ENCODE measurements around the gene ARHGAP6.

The ARHGAP6 gene

GRCh38 chrX:11265352-11265751 lies 400.4 kb downstream of the ARHGAP6 start:
- no peak overlapping the region for H3K27ac ChIP-seq (ENCODE audit: insufficient read depth, low read depth, low read length, poor library complexity, severe bottlenecking)
- H3K4me1 ChIP-seq (ENCODE audit: control insufficient read depth, insufficient read depth, low read length), result no peaks in the 10 kb centered on the region
- H3K36me3 ChIP-seq (ENCODE audit: control insufficient read depth, insufficient read depth, low read length), result no peaks in the 10 kb centered on the region
- no peaks in the 10 kb centered on the region for H3K27me3 ChIP-seq (ENCODE audit: control insufficient read depth, insufficient read depth, low read length, poor library complexity, severe bottlenecking)
- 89 to 91% methylated on average over 1 of the region's 3 CpGs for WGBS, 2 experiments
- H3K4me3 ChIP-seq (ENCODE audit: insufficient read depth, low read depth, low read length), result no peak overlapping the region
- no peaks in the 10 kb centered on the region for H3K9me3 ChIP-seq (ENCODE audit: control insufficient read depth, low read length)

GRCh38 chrX:11264925-11265324 lies 400.8 kb downstream of the ARHGAP6 start:
- Histone ChIP-seq H3K4me1 (ENCODE audit: control insufficient read depth, insufficient read depth, low read length) (no peaks in the 10 kb centered on the region), H3K36me3 (ENCODE audit: control insufficient read depth, insufficient read depth, low read length) (no peaks in the 10 kb centered on the region), H3K4me3 (ENCODE audit: insufficient read depth, low read depth, low read length) (no peak overlapping the region), H3K27me3 (ENCODE audit: control insufficient read depth, insufficient read depth, low read length, poor library complexity, severe bottlenecking) (no peaks in the 10 kb centered on the region), H3K9me3 (ENCODE audit: control insufficient read depth, low read length) (no peaks in the 10 kb centered on the region), H3K27ac (ENCODE audit: insufficient read depth, low read depth, low read length, poor library complexity, severe bottlenecking) (no peak overlapping the region)
- 100% methylated on average over 1 of the region's 1 CpG for WGBS, 2 experiments

- no peaks in the 10 kb centered on the region for H3K9me3 ChIP-seq (ENCODE audit: control insufficient read depth, low read length)
- no peaks in the 10 kb centered on the region for H3K4me1 ChIP-seq (ENCODE audit: control insufficient read depth, insufficient read depth, low read length)
- 100% methylated on average over 1 of the region's 1 CpG; no CpG with 5 or more reads in 1 of the 2 experiments for WGBS, 2 experiments
- H3K27ac ChIP-seq (ENCODE audit: insufficient read depth, low read depth, low read length, poor library complexity, severe bottlenecking), result no peak overlapping the region
- H3K4me3 ChIP-seq (ENCODE audit: insufficient read depth, low read depth, low read length), result no peak overlapping the region
- H3K27me3 ChIP-seq (ENCODE audit: control insufficient read depth, insufficient read depth, low read length, poor library complexity, severe bottlenecking), result no peaks in the 10 kb centered on the region
- no peaks in the 10 kb centered on the region for H3K36me3 ChIP-seq (ENCODE audit: control insufficient read depth, insufficient read depth, low read length)
Observed at GRCh38 chrX:11261260-11261659, 404.5 kb downstream of the ARHGAP6 start.

- 80 to 100% methylated on average over 1 of the region's 1 CpG for WGBS, 2 experiments
Observed at GRCh38 chrX:11259437-11259836, 406.3 kb downstream of the ARHGAP6 start.

GRCh38 chrX:11257711-11258110 lies 408.0 kb downstream of the ARHGAP6 start:
- Histone ChIP-seq H3K36me3 (ENCODE audit: control insufficient read depth, insufficient read depth, low read length) (no peaks in the 10 kb centered on the region), H3K27me3 (ENCODE audit: control insufficient read depth, insufficient read depth, low read length, poor library complexity, severe bottlenecking) (no peaks in the 10 kb centered on the region), H3K9me3 (ENCODE audit: control insufficient read depth, low read length) (no peaks in the 10 kb centered on the region), H3K27ac (ENCODE audit: insufficient read depth, low read depth, low read length, poor library complexity, severe bottlenecking) (no peak overlapping the region), H3K4me1 (ENCODE audit: control insufficient read depth, insufficient read depth, low read length) (no peaks in the 10 kb centered on the region), H3K4me3 (ENCODE audit: insufficient read depth, low read depth, low read length) (no peak overlapping the region)
- 84 to 89% methylated on average over 2 of the region's 2 CpGs for WGBS, 2 experiments

More at GRCh38 chrX:11259437-11259836, 406.3 kb downstream of the ARHGAP6 start:
- H3K27me3 ChIP-seq (ENCODE audit: control insufficient read depth, insufficient read depth, low read length, poor library complexity, severe bottlenecking), result no peaks in the 10 kb centered on the region
- no peaks in the 10 kb centered on the region for H3K9me3 ChIP-seq (ENCODE audit: control insufficient read depth, low read length)
- no peak overlapping the region for H3K4me3 ChIP-seq (ENCODE audit: insufficient read depth, low read depth, low read length)
- H3K4me1 ChIP-seq (ENCODE audit: control insufficient read depth, insufficient read depth, low read length), result no peaks in the 10 kb centered on the region
- H3K27ac ChIP-seq (ENCODE audit: insufficient read depth, low read depth, low read length, poor library complexity, severe bottlenecking), result no peak overlapping the region
- no peaks in the 10 kb centered on the region for H3K36me3 ChIP-seq (ENCODE audit: control insufficient read depth, insufficient read depth, low read length)

- Histone ChIP-seq H3K36me3 (ENCODE audit: control insufficient read depth, insufficient read depth, low read length) (no peaks in the 10 kb centered on the region), H3K9me3 (ENCODE audit: control insufficient read depth, low read length) (no peaks in the 10 kb centered on the region), H3K4me1 (ENCODE audit: control insufficient read depth, insufficient read depth, low read length) (no peaks in the 10 kb centered on the region), H3K27me3 (ENCODE audit: control insufficient read depth, insufficient read depth, low read length, poor library complexity, severe bottlenecking) (no peaks in the 10 kb centered on the region), H3K27ac (ENCODE audit: insufficient read depth, low read depth, low read length, poor library complexity, severe bottlenecking) (no peak overlapping the region), H3K4me3 (ENCODE audit: insufficient read depth, low read depth, low read length) (no peak overlapping the region)
- 83 to 100% methylated on average over 1 of the region's 2 CpGs for WGBS, 2 experiments
Observed at GRCh38 chrX:11257290-11257689, 408.4 kb downstream of the ARHGAP6 start.

GRCh38 chrX:11254417-11255109 lies 411.2 kb downstream of the ARHGAP6 start:
- no peaks in the 10 kb centered on the region for H3K27me3 ChIP-seq (ENCODE audit: control insufficient read depth, insufficient read depth, low read length, poor library complexity, severe bottlenecking)
- WGBS, 2 experiments, result 93 to 94% methylated on average over 5 of the region's 5 CpGs
- H3K4me3 ChIP-seq (ENCODE audit: insufficient read depth, low read depth, low read length), result no peak overlapping the region

GRCh38 chrX:11244636-11245035 lies 421.1 kb downstream of the ARHGAP6 start:
- WGBS, 2 experiments, result 91 to 97% methylated on average over 1 to 2 of the region's 2 CpGs
- Histone ChIP-seq H3K36me3 (ENCODE audit: control insufficient read depth, insufficient read depth, low read length) (no peaks in the 10 kb centered on the region), H3K4me1 (ENCODE audit: control insufficient read depth, insufficient read depth, low read length) (no peaks in the 10 kb centered on the region), H3K9me3 (ENCODE audit: control insufficient read depth, low read length) (no peaks in the 10 kb centered on the region), H3K27ac (ENCODE audit: insufficient read depth, low read depth, low read length, poor library complexity, severe bottlenecking) (no peak overlapping the region), H3K4me3 (ENCODE audit: insufficient read depth, low read depth, low read length) (no peak overlapping the region), H3K27me3 (ENCODE audit: control insufficient read depth, insufficient read depth, low read length, poor library complexity, severe bottlenecking) (no peaks in the 10 kb centered on the region)

More at GRCh38 chrX:11254417-11255109, 411.2 kb downstream of the ARHGAP6 start:
- Histone ChIP-seq H3K36me3 (ENCODE audit: control insufficient read depth, insufficient read depth, low read length) (no peaks in the 10 kb centered on the region), H3K4me1 (ENCODE audit: control insufficient read depth, insufficient read depth, low read length) (no peaks in the 10 kb centered on the region), H3K9me3 (ENCODE audit: control insufficient read depth, low read length) (no peaks in the 10 kb centered on the region), H3K27ac (ENCODE audit: insufficient read depth, low read depth, low read length, poor library complexity, severe bottlenecking) (no peak overlapping the region)

GRCh38 chrX:11242704-11243103 lies 423.0 kb downstream of the ARHGAP6 start:
- H3K27me3 ChIP-seq (ENCODE audit: control insufficient read depth, insufficient read depth, low read length, poor library complexity, severe bottlenecking), result no peaks in the 10 kb centered on the region
- no peaks in the 10 kb centered on the region for H3K9me3 ChIP-seq (ENCODE audit: control insufficient read depth, low read length)
- H3K27ac ChIP-seq (ENCODE audit: insufficient read depth, low read depth, low read length, poor library complexity, severe bottlenecking), result no peak overlapping the region
- no peak overlapping the region for H3K4me3 ChIP-seq (ENCODE audit: insufficient read depth, low read depth, low read length)
- H3K4me1 ChIP-seq (ENCODE audit: control insufficient read depth, insufficient read depth, low read length), result no peaks in the 10 kb centered on the region
- no peaks in the 10 kb centered on the region for H3K36me3 ChIP-seq (ENCODE audit: control insufficient read depth, insufficient read depth, low read length)

GRCh38 chrX:11241720-11242119 lies 424.0 kb downstream of the ARHGAP6 start:
- Histone ChIP-seq H3K27ac (ENCODE audit: insufficient read depth, low read depth, low read length, poor library complexity, severe bottlenecking) (no peak overlapping the region), H3K9me3 (ENCODE audit: control insufficient read depth, low read length) (no peaks in the 10 kb centered on the region), H3K27me3 (ENCODE audit: control insufficient read depth, insufficient read depth, low read length, poor library complexity, severe bottlenecking) (no peaks in the 10 kb centered on the region), H3K4me1 (ENCODE audit: control insufficient read depth, insufficient read depth, low read length) (no peaks in the 10 kb centered on the region), H3K4me3 (ENCODE audit: insufficient read depth, low read depth, low read length) (no peak overlapping the region), H3K36me3 (ENCODE audit: control insufficient read depth, insufficient read depth, low read length) (no peaks in the 10 kb centered on the region)
- WGBS, 2 experiments, result 94 to 97% methylated on average over 2 of the region's 2 CpGs

GRCh38 chrX:11239230-11239629 lies 426.5 kb downstream of the ARHGAP6 start:
- no peaks in the 10 kb centered on the region for H3K36me3 ChIP-seq (ENCODE audit: control insufficient read depth, insufficient read depth, low read length)
- H3K9me3 ChIP-seq (ENCODE audit: control insufficient read depth, low read length), result no peaks in the 10 kb centered on the region
- H3K27ac ChIP-seq (ENCODE audit: insufficient read depth, low read depth, low read length, poor library complexity, severe bottlenecking), result no peak overlapping the region
- H3K27me3 ChIP-seq (ENCODE audit: control insufficient read depth, insufficient read depth, low read length, poor library complexity, severe bottlenecking), result no peaks in the 10 kb centered on the region
- H3K4me3 ChIP-seq (ENCODE audit: insufficient read depth, low read depth, low read length), result no peak overlapping the region
- H3K4me1 ChIP-seq (ENCODE audit: control insufficient read depth, insufficient read depth, low read length), result no peaks in the 10 kb centered on the region
